ENCODE data around the gene PHACTR2.
"Not testable (repeated sequence)": the region's sequence is repeated elsewhere in the genome, so short reads cannot be mapped to it uniquely, and the experiment has no call there.

Gene PHACTR2

DNA sequence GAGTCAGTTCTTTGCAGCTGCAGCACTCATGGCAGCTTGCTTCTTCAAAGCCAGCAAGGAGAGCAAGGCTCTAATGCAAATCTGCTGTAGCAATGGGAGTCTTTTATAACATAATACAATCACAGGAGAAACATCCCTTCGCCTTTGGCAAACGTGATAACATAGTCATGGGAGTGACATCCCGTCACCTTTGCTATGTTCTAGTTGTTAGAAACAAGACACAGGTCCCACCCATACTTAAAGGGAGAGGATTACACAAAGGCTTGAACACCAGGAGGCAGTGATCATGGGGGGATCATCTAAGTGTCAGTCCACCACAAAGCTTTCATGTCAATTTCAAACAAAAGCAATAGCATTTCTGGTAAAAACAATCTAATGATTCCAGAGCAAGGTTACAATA lies 40.1 kb upstream of the PHACTR2 start:
- H3K27me3 ChIP-seq = no peaks in the 10 kb centered on the region
- H3K4me1 ChIP-seq = no peaks in the 10 kb centered on the region
- H3K9me3 ChIP-seq = no peaks in the 10 kb centered on the region
- no peaks in the 10 kb centered on the region for H3K36me3 ChIP-seq
- no peak overlapping the region for H3K4me3 ChIP-seq
- TF ChIP-seq, protein P1, sequence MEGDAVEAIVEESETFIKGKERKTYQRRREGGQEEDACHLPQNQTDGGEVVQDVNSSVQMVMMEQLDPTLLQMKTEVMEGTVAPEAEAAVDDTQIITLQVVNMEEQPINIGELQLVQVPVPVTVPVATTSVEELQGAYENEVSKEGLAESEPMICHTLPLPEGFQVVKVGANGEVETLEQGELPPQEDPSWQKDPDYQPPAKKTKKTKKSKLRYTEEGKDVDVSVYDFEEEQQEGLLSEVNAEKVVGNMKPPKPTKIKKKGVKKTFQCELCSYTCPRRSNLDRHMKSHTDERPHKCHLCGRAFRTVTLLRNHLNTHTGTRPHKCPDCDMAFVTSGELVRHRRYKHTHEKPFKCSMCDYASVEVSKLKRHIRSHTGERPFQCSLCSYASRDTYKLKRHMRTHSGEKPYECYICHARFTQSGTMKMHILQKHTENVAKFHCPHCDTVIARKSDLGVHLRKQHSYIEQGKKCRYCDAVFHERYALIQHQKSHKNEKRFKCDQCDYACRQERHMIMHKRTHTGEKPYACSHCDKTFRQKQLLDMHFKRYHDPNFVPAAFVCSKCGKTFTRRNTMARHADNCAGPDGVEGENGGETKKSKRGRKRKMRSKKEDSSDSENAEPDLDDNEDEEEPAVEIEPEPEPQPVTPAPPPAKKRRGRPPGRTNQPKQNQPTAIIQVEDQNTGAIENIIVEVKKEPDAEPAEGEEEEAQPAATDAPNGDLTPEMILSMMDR (IDR thresholded peaks at IDR 0.05) = no peak
- no peak overlapping the region for H3K27ac ChIP-seq
- no peak for DNase-seq
- intact Hi-C loops (cut with DNase I; ENCODE audit: low total_unique reads) = no loop called here

DNA sequence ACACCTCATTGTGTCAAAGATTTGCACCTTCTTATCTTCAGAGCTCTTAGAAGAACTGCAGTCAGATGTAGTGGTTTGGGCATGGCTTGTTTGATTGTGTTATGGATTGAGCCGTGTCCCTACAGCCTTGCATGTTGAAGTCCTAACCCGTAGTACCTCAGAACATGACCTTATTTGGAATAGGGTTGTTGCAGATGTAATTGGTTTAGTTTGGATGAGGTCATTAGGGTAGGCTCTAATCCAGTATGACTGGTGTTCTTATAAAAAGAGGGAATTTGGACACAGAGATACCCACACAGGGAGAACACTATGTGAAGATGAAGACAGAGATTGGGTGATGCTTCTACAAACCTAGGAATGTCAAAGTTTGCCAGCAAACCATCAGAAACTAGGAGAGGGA lies 35.4 kb upstream of the PHACTR2 start:
- Histone ChIP-seq H3K27ac (no peak overlapping the region), H3K4me1 (no peaks in the 10 kb centered on the region), H3K9me3 (no peaks in the 10 kb centered on the region), H3K4me3 (no peak overlapping the region), H3K36me3 (no peaks in the 10 kb centered on the region), H3K27me3 (no peaks in the 10 kb centered on the region)
- no peak for DNase-seq
- TF ChIP-seq, protein P1 (IDR thresholded peaks at IDR 0.05) = no peak
- intact Hi-C loops (cut with DNase I; ENCODE audit: low total_unique reads) = no loop called here

DNA sequence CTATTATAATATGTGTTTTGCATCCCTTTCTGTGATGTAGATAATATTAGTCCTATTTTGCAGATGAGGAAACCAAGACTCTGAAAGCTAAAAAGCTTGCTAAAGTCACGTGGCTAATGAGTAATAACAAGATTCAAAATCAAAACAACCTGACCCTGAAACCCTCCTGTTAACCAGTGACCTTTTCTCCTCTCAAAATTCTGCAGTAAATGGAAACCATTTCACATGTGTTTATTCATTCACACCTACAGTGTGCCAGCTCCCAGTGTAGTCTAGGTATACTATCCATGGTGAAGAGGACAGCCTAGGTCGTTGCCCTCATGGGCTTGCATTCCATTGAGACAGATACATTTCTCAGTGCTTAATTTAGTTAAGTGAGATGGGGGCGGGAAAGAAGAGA lies 30.6 kb upstream of the PHACTR2 start:
- no peak overlapping the region for H3K27ac ChIP-seq
- no peak overlapping the region for H3K4me3 ChIP-seq
- TF ChIP-seq, protein P1 (IDR thresholded peaks at IDR 0.05) = no peak
- intact Hi-C loops (cut with DNase I; ENCODE audit: low total_unique reads) = no loop called here
- no peak for DNase-seq
- H3K36me3 ChIP-seq = no peaks in the 10 kb centered on the region
- H3K4me1 ChIP-seq = no peaks in the 10 kb centered on the region
- no peaks in the 10 kb centered on the region for H3K9me3 ChIP-seq
- no peaks in the 10 kb centered on the region for H3K27me3 ChIP-seq

DNA sequence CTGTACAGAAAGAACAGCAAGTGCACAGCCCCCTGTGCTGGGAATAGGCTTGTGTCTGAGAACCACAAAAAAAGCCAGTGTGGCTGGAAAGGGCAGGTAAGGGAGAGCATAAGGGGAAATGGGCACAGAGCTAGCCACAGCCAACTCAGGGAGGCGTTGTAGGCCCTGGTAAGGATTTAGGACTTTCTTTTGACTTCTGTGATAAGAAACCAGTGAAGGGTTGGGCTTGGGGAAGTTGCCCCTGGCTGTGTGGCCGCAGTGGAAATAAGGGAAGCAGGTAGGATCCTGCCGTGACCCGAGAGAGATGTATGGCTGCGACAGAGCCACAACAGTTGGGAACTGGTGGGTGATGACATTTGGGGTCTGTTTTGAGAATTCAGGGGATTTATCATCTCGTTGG lies 30.0 kb upstream of the PHACTR2 start:
- no peak overlapping the region for H3K4me3 ChIP-seq
- H3K27me3 ChIP-seq = no peaks in the 10 kb centered on the region
- intact Hi-C loops (cut with DNase I; ENCODE audit: low total_unique reads) = no loop called here
- no peaks in the 10 kb centered on the region for H3K36me3 ChIP-seq
- no peaks in the 10 kb centered on the region for H3K9me3 ChIP-seq
- TF ChIP-seq, protein P1 (IDR thresholded peaks at IDR 0.05) = no peak
- peaks cover 0 to under 1% (median 0%) of the 10 kb centered on the region in 4 donors for H3K4me1 ChIP-seq
- no peak for DNase-seq
- no peak overlapping the region for H3K27ac ChIP-seq

DNA sequence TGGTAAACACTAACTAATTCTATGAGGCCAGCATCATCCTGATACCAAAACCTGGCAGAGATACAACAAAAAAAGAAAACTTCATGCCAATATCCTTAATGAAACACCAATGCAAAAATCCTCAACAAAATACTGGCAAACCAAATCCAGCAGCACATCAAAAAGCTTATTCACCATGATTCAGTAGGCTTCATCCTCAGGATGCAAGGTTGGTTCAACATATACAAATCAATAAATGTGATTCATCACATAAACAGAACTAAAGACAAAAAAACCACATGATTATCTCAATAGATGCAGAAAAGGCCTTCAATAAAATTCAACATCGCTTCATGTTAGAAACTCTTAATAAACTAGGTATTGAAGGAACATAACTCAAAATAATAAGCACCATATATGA lies 28.4 kb upstream of the PHACTR2 start:
- H3K4me3 ChIP-seq; H3K36me3 ChIP-seq; DNase-seq; H3K27ac ChIP-seq; intact Hi-C loops (cut with DNase I; ENCODE audit: low total_unique reads); H3K27me3 ChIP-seq; H3K4me1 ChIP-seq; H3K9me3 ChIP-seq: not testable (repeated sequence)

DNA sequence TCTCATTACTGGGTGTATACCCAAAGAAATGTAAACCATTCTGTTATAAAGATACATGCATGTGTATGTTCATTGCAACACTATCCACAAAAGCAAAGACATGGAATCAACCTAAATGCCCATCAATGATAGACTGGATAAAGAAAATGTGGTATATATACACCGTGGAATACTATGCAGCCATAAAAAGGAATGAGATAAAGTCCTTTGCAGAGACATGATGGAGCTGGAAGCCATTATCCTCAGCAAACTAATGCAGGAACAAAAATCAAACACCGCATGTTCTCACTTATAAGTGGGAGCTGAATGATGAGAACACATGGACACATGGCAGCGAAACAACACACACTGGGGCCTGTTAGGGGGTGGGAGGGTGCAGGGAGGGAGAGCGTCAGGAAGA lies 26.4 kb upstream of the PHACTR2 start:
- H3K27ac ChIP-seq; H3K4me3 ChIP-seq; H3K36me3 ChIP-seq; DNase-seq; H3K4me1 ChIP-seq; H3K9me3 ChIP-seq; H3K27me3 ChIP-seq; intact Hi-C loops (cut with DNase I; ENCODE audit: low total_unique reads): not testable (repeated sequence)

DNA sequence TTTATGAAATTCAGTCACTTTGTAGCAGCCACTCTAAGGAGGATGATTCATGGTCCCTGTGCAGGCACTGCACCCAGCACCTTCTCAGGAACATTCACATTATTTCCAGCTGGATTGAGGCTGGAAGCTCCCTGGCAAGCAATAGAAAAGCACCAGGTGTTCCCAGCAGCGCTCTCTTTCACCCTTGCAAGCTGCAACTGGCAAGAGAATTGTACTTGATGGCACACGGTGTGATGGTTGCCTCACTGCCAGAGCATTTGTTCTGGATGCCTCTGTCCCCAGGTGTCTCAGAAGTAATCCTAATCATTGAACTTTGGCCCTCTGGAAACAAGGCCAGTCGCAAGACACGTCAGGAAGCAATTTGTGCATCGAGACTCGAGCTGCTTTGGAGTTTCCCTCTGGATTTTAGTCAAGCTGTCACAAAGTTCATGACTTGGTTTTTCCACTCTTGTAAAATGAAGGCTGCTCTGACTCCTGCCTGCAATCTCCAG lies 24.9 kb upstream of the PHACTR2 start:
- Histone ChIP-seq H3K4me1 (peaks cover 0 to 9% (median 0%) of the 10 kb centered on the region in 4 donors), H3K27me3 (no peaks in the 10 kb centered on the region)

More for the DNA sequence above, 24.9 kb upstream of the PHACTR2 start:
- Histone ChIP-seq H3K27ac (no peak overlapping the region), H3K9me3 (peaks cover 0 to 5% (median 0%) of the 10 kb centered on the region in 3 donors), H3K4me3 (no peak overlapping the region), H3K36me3 (no peaks in the 10 kb centered on the region)
- intact Hi-C loops (cut with DNase I; ENCODE audit: low total_unique reads) = no loop called here
- DNase-seq = no peak
- TF ChIP-seq, protein P1 (IDR thresholded peaks at IDR 0.05) = no peak
